ENCODE results near the gene HSD17B13.
"Not testable (repeated sequence)": the region's sequence is repeated elsewhere in the genome, so short reads cannot be mapped to it uniquely, and the experiment has no call there.

The HSD17B13 gene

DNA sequence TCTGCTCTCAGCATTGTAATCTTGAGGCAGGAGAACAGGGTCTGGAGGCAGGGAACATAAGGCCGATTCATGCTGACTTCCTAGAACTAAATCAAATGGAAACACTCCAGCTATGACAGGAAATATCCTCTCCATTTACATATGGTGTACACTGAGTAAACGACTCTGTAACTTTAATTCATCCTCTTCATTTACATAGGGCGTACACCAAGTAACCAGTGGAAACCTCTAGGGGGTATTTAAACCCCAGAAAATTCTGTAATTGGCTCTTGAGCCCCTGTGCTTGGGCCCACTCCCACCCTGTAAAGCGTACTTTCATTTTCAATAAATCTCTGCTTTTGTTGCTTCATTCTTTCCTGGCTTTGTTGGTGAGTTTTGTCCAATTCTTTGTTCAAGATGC, 7.7 kb downstream of the HSD17B13 start:
- not testable (repeated sequence) for DNase-seq

DNA sequence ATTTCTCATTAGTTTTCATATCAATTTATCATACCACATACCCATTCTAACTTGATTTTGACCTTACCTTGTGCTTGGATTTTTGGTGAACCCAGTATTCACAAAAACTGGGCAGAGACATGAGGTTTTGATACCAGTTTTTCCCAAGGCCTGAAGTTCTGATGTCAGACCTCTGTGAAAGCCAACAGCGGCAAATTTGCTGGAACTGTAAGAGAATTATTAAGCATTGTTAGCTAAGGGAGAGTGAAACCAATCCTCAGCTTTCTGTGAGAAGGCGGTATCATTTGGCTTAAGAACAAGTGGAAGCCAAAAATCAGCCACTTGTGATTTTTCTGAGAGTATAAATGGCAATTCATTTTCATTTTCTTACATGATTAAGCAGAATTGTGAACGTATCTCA, 8.9 kb downstream of the HSD17B13 start:
- DNase-seq = no peak

DNA sequence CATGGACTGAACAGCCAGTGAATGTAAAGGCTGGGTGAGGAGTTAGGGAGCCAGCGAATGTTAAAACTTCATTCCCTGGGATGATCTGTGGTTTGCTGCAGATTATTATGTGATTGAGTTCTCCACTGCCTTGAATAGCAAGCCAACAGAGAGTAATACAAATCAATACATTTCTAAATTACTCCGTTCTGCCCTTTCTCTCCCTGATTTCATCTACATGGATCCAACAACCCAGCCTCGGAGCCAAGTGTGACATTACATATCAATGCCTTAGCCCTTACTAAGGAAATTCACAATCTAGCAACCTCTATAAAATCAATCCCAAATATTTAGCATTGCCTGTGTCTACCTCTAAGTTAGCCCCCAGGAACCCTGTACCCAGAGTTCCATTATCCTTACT, 11.0 kb downstream of the HSD17B13 start:
- no peak for DNase-seq

DNA sequence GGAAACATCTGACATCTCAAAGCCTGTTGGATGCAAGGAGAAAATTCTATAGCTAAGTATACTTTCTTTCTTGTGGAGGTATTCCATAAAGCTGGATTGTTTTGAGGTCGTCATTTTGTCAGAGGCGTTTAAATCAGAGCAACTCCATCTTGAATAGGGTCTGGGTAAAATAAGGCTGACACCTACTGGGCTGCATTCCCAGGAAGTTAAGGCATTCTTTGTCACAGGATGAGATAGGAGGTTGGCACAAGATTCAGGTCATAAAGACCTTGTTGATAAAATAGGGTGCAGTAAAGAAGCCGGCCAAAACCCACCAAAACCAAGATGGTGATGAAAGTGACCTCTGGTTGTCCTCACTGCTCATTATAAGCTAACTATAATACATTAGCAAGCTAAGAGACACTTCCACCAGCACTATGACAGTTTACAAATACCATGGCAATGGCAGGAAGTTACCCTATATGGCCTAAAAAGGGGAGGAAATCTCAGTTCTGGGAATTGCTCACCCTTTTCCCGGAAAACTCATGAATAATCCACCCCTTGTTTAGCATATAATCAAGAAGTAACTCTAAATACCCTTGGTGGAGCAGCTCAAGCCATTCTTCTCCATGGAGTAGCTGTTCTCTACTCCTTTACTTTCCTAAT, 11.9 kb downstream of the HSD17B13 start:
- DNase-seq = peak; percentile 7

DNA sequence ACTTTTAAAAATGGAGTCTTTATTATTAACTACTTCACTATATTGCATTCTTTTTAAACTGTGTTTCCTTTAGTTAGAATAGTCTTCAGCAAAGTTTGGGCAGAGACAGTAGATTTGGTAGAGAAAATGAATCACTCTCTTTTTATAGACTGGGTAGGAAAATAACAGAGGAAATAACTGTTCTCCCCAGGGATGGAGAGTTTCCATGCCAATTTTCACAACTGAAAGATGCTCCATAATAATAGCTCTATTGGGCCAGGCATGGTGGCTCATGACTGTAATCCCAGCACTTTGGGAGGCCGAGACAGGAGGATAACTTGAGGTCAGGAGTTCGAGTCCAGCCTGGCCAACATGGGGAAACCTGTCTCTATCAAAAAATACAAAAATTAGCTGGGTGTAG, 13.1 kb downstream of the HSD17B13 start:
- peak; percentile 71 for DNase-seq

DNA sequence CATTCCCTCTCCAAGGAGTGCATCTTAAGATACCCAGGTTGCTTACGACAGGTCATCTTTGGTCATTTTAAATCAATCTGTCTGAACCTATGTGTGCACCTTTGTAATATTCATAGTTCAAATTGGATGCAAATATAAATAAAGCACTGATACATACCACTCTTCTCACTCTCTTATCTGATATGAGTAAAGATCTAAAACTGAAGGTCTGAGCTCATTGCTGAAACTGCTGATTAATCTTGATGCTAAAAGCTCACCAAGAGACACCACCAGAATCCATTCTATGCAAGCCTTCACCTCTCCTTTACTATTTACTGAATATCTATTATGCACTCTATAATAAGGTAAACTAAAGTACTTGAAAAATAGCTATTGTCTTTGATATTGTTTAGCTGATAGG, 16.6 kb downstream of the HSD17B13 start:
- no peak for DNase-seq

DNA sequence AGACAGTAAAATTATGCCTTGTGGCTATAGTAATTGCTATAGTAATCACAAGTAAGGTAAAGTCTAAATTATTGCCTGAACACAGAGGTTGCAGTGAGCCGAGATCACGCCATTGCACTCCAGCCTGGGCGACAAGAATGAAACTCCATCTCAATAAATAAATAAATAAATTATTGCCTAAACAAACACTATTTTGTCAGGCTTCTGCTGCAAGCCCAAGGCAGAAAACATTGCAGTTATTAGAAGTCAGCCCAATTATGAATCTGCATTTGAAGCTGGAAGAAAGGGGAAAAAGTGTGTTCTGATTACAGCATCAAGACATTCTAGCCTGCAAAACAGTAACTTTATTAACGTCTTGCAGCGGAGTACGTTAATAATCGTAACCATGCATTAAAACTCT, 17.1 kb downstream of the HSD17B13 start:
- no peak for DNase-seq

DNA sequence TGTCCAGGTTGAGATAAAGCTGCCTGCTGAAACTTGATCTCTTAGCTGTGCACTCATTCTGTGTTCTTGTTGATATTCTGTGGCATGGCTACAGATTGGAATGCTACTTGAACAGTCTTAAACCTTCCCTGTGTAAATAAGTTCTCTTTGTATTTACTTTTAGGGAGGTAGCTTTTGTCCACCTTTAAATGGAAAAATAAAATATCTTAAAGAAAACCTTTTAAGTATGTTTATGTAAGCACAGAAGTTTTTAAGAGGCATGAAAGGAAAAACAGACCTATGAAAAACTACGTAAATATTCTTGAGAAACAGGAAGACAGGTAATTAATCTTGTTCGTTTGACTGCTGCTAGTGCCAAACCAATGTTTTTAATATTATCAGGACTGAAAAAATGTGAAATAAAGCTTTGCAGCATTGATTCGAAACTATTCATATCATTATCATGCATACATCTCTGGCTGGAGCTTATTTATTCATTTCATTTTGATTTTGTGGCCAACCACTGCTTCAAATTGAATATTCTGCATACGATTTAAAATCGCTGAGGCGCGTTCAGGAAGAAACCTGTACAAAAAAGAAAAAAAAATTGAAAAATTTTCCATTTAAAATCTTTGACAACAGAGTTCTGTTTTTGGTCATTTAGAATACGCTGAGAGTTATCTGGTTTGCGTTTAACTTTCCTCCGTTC, 17.8 kb downstream of the HSD17B13 start:
- DNase-seq = no peak

DNA sequence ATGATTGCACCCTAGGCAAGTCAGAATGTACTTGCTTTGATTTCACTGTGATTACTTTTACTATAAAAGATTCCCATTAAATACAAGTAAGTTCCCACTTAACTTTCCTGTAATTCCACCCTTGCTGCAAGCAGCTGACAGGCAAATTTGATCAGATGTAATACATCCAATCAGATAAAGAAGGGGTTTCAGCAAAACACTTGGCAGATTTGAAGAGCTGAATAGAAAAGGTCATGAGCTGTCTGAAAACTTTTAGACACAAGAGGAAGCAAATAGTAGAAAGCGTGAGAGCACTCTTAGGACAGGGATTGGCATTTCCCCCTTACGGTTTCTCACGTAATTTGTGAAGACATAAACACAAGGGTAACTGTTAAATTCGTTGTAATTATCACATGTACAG, 22.8 kb downstream of the HSD17B13 start:
- DNase-seq = no peak

DNA sequence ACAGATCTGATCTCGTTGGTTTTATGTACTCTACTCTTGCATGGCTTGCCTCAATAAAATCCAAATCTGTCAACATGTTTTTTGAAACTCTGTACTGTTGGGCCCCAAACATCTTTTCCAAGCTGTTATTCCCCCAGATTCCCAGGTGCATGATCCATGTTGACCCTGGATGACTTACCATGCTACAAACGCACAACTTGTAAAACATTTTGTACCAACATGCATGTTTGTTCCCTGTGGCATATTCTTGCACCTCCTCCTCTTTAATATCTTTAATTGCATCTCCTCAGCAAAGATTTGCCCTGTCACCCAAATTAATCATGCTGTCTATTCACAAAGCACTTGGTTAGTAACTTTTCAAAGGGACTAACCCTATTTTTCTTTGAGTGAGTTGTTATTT, 24.3 kb downstream of the HSD17B13 start:
- DNase-seq = no peak

DNA sequence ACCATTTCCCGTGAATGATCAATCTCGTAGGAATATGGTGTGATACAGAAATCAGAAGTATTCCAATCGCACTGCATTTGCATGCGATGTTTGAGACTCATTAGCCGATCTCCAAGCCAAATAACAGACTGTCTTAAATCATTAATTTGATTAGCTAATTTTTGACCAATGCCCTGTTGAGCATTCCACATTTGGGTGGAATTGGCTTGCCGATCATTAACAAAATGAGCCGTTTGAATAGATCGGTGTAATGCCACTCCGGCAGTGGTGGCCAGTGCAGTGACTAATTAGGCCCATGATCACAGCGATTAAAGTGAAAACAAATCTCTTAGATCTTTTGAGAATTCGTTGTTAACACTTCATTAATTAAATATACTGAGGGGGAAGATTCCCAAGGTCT, 27.8 kb downstream of the HSD17B13 start:
- not testable (repeated sequence) for DNase-seq

DNA sequence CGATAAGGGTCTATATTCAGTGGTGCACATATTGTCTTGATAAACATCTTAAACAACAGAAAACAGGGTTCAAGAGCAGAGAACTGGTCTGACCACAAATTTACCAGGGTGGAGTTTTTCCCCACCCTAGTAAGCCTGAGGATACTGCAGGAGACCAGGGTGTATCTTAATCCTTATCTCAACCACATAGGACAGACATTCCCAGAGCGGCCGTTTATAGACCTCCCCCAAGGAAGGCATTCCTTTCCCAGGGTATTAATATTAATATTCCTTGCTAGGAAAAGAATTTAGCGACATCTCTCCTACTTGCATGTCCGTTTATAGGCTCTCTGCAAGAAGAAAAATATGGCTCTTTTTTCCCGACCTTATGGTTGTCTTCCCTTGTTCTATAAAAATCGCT, 28.8 kb downstream of the HSD17B13 start:
- not testable (repeated sequence) for DNase-seq

DNA sequence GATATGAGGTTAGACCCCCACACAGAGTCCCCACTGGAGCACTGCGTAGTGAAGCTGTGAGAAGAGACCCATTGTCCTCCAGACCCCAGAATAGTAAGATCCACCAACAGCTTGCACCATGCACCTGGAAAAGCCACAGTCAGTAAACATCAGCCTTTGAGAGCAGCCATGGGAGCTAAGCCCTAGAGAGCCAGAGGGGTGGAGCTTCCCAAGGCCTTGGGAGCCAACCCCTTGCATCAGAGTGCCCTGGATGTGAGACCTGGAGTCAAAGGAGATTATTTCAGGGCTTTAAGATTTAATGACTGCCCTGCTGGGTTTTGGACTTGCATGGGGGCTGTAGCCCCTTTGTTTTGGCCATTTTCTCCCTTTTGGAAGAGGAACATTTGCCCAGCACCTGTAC, 35.7 kb downstream of the HSD17B13 start:
- no peak for DNase-seq

DNA sequence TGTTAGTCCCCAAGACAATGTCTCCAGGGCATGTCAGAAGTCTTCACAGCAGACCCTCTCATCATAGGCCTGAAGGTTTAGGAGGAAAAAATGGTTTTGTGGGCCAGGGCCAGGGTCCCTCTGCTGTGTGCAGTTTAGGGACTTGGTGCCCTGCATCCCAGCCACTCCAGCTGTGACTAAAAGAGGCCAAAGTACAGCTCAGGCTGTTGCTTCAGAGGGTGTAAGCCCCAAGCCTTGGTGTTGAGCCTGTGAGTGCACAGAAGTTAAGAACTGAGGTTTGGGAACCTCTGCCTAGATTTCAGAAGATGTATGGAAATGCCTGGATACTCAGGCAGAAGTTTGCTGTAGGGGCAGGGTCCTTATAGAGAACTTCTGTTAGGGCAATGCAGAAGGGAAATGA, 38.4 kb downstream of the HSD17B13 start:
- not testable (repeated sequence) for DNase-seq

DNA sequence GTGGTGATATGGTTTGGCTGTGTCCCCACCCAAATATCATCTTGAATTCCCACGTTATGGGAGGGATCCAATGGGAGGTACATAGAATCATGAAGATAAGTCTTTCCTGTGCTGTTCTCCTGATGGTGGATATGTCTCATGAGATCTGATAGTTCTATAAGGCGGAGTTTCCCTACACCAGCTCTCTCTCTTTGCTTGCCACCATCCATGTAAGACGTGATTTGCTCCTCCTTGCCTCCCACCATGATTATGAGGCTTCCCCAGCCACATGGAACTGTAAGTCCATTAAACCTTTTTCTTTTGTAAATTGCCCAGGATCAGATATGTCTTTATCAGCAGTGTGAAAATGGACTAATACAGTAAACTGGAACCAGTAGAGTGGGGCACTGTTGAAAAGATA, 39.5 kb downstream of the HSD17B13 start:
- DNase-seq = no peak

DNA sequence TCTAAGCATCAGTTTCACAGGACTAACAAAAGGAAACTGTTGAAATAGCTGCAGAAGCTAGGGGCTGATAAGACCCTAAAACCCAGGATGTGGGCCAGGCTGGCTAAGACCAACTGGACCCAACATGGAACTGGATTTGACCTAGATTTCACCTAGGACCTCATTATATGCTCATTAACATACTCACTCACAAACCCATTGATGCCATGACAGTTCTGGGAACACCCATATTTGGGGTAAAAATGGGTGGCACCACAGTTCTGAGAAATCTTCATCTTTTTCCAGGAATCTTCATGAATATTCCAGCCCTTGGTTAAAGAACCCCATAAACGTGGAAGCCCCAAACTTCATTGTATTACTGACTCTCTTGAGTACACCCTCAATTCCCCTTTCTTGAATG, 41.1 kb downstream of the HSD17B13 start:
- no peak for DNase-seq

DNA sequence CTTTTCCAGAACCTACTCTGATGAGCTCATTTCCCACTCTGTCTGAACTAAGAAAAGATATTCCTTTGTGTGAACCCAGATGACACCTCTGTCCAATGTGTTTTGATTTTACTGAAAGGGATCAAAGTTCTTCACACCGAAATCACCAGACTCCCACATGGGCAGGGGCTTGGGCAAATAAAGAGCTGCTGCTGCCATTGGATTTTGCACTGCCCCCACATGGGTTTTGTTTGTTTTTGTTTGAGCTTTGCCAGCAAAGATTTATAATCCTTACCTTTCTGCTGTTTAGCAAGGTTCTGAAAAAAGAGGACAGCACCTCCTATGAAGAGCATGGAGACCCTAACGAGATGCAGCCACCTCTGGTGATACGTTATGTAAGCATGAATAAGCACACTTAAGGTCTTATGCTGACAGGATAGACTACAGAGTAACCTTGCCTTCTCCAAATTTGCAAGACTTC, 44.3 kb downstream of the HSD17B13 start:
- DNase-seq = no peak

DNA sequence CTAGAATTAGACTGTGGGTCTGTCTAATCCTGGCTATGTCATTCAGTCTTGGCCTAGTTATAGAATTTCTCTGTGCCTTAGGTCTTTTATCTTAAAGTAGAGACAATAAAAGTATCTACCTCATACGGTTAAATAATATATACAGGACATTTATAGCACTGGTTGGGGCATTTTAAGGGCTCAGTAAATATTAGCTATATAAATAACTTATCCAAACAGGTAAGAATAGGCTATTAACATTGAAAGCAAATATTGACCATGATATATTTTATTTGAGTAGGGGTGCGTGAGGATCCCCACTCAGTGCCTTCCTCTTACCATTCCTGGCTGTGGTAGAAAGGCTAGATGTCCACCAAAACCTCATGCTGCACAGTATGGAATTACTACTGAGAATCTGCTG, 47.4 kb downstream of the HSD17B13 start:
- no peak for DNase-seq

DNA sequence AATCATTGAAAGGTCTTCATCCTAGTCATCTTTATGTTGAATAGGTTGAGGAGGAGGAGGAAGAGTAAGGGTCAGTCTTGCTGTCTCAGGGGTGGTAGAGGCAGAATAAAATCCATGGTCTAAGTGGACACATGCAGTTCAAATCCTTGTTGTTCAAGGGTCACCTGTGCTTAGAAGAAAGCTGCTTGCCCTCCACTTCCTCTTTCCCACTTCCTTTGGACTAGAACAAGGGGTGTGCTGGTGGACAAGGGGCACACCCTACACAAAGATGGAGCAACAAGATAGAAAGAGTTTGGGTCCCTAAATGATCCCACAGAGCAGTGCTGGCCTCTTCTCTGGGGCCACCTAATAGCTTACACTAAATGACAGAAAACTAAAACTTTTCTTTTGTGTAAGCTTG, 47.9 kb downstream of the HSD17B13 start:
- DNase-seq = no peak

DNA sequence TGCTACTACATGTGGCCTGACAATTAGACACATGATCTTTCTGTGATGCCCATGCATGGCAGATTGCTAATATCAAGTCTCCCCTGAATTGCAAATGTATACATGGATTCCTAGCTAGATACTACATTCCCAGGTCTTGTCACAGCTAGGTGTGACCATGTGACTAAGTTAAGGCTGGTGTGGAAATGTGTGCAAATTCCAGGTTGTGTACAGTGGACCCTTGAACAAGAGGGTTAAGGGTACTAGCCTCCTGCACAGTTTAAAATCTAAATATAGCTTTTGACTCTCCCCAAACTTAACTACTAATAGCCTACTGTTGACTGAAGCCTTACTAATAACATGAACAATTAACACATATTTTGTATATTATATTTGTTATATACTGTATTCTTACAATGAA, 48.4 kb downstream of the HSD17B13 start:
- DNase-seq = no peak

DNA sequence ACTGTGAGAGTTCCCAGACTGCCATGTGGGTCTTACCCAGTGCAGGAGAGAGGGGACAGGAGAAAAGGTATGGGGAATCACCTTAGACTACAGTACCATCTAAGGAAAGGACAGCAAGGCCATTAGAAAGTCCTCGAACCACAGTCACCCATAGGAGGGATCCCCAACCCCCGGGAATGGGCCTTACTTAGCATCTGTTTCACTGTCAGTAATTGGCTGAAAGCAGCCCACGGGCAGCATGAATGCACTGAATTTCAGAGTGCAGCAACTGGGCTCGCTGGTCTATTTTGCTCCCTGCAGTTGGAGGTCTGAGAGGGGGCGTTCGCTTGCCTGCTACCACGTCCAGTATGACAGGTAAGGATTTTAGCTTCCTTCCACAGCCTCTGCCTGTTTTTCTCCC, 51.9 kb downstream of the HSD17B13 start:
- no peak for DNase-seq

DNA sequence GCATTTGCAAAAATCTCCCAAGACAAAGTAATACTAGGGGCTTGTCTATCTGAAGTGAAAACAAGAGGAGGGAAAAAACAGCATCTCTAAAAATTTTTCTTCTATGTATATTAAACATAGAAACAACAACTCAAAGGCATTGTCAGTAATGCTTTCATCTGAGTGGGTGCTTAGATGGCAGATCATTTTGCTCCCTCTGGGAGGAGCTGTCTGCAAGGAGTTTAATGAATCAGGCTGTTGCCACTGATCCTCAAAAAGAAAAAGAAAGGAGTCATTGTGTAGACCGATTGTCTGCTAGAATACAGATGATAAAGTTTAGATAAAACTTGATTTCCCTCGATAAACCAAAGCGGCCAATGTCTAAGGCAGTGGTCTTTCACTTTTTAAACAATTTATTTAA, 52.5 kb downstream of the HSD17B13 start:
- peak; percentile 22 for DNase-seq

DNA sequence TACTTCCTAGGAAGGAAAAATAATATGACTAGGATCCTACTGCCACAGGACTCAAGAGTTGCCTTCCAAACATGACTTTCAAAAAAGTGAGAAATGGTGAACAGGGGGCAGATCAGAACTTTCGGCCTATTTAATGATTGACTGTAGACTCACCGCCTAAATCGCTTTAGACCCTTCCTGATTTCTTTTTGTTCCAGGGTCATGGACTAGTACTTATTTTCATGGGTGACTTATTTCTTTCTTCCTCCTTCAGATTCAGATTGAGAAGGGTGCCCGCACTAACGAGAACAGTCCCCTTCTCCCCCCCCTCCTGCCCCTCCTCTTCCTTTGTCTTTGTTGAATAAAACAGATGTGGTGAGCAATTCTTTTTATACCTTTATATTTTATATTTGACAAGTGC, 54.3 kb downstream of the HSD17B13 start:
- no peak for DNase-seq

DNA sequence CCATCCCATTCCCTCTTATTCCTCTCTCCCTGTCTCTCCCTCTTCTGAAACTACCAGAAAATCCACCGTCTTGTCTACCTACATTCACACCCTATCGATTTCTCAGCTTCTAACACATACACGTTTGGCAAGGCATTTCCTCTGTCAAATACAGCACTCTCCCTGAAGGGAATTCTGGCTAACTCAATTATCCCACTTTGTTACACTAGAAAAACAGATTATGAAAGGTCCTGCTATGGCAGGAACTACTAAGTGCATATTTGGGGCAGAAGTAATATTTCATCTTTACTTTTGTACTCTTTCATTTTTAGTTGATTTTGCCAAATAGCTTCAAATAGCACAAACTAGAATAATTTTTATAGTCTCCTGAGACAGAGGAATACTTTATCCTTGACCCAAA, 55.7 kb downstream of the HSD17B13 start:
- no peak for DNase-seq

DNA sequence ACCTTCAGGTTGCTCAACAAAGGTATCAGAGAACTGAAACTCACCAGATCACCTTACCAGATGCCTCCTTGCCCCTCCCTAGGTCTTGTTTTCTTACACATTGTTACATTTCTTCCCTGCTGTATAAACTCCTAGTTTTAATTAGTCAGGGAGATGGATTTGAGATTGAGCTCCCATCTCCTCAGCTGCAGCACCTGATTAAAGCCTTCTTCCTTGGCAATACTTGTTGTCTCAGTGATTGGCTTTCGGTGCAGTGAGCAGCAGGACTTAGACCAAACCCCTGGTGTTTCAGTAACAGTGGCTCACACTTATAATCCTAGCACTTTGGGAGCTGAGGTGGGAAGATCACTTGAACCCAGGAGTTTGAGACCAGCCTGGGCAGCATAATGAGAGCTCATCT, 59.8 kb downstream of the HSD17B13 start:
- DNase-seq = no peak
